ENCODE measurements around the gene FBXL17.
A peak's percentile ranks its signal among the peaks of the same experiment; 100 is the strongest.
"Not testable (repeated sequence)": the region's sequence is repeated elsewhere in the genome, so short reads cannot be mapped to it uniquely, and the experiment has no call there.

The FBXL17 gene

GRCh38 chr5:108381954-108382783, at the start of gene FBXL17:
Gene FBXL17, minus strand, starts transcription at chr5:108382098.
- DNase-seq = peak; percentile 96

- DNase-seq = no peak
These were observed 49.2 kb upstream of the FBXL17 start for GRCh38 chr5:108430931-108431608.

GRCh38 chr5:108421713-108422112, 39.8 kb upstream of the FBXL17 start:
- no peak for DNase-seq

- DNase-seq = no peak
These were observed 38.9 kb upstream of the FBXL17 start for GRCh38 chr5:108420755-108421154.

- no peak for DNase-seq
These were observed 38.3 kb upstream of the FBXL17 start for GRCh38 chr5:108420158-108420557.

GRCh38 chr5:108418197-108418596, 36.3 kb upstream of the FBXL17 start:
- no peak for DNase-seq

DNA sequence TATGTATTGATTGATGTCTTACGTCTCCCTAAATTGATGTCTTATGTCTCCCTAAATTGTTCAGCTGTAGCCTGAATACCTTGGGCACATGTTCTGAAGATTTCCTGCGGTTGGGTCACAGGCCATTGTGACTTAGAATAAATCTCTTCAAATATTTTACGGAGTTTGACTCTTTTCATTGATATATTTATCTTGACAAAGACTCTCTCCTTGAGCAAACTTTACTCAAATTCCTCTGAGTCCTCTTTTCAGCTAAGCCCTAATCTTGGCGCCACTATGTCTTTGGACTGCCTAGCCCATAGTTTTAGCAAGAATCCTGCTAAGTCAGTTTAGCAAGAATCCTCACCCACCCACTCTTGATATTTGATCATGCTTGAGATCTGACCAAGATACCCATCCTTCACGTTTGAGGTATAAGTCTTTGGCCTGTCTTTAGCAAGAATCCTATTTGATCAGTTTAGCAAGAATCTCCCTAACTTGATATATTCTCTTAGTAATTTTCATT, 35.3 kb upstream of the FBXL17 start:
- DNase-seq = no peak

DNA sequence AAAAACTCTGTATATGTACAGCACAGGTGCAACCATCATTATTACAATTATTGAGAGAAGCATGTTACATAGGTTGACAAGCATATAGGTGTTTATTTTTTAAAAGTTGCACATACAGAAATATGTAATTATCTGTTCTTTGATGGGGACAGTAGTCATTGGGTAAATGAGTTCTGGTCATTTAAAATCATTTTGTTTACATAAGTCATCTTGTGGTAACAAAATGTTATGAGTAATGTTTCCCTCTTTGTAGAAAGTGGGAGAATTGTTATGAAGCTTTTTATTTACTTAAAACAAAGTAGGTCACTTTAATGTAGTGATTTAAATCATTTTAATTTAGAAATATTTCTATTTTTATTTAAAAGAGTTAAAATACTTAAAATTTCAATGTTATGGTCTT, 33.8 kb upstream of the FBXL17 start:
- no peak for DNase-seq

DNA sequence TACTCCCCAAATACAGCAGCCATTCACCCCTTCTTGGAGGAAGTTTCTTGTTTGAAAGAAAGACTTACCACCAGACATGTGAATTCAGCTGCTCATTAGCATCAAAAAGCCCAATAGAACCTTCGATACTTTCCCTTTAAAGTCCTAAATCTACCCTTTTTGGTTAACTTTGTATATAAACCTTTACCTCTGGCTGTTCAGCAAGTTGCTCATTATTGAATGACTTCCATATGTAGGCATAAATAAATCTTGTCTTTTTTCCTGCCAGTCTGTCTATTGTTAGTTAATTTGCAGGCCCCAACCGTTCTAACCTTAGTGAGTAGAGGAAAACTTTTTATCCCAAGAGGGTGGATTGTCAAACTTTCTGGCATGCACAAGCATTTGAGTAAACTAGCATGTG, 27.9 kb upstream of the FBXL17 start:
- DNase-seq = no peak

- DNase-seq = not testable (repeated sequence)
These were observed 23.3 kb upstream of the FBXL17 start for GRCh38 chr5:108405201-108405600.

- DNase-seq = no peak
These were observed 17.1 kb upstream of the FBXL17 start for GRCh38 chr5:108398964-108399363.

DNA sequence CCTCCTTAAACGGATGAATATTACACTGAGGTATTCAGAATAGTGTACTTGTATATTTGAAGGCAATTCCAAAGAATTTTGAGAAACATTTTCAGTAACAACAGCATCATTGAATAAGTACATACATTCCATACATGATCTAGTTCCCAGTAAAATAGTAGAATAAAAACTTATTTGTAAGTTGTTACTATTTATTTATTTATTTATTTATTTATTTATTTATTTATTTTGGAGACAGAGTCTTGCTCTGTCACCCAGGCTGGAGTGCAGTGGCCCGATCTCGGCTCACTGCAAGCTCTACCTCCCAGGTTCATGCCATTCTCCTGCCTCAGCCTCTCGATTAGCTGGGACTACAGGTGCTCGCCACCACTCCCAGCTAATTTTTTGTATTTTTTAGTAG, 14.9 kb upstream of the FBXL17 start:
- not testable (repeated sequence) for DNase-seq

GRCh38 chr5:108387758-108388157, 5.9 kb upstream of the FBXL17 start:
- no peak for DNase-seq

- DNase-seq = no peak
These were observed 4.6 kb upstream of the FBXL17 start for GRCh38 chr5:108386345-108387061.

DNA sequence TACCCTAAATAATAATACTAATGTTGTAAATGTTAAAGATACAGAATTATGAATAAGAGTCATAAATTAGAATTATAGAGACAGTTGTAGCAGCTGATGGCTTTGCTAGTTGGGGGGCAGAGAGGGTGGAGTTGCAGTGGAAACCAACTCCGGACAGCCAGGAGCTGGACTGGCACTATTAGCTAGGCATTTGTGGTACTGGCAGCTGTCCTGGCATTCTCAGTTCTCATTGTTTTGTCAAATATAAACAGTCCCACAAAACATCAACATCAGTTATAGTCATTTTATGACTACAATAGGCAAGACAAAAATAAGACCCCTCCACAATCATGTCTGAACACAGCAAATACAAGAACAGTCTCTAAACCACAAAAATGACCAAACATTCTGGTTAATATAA, 2.8 kb upstream of the FBXL17 start:
- no peak for DNase-seq

DNA sequence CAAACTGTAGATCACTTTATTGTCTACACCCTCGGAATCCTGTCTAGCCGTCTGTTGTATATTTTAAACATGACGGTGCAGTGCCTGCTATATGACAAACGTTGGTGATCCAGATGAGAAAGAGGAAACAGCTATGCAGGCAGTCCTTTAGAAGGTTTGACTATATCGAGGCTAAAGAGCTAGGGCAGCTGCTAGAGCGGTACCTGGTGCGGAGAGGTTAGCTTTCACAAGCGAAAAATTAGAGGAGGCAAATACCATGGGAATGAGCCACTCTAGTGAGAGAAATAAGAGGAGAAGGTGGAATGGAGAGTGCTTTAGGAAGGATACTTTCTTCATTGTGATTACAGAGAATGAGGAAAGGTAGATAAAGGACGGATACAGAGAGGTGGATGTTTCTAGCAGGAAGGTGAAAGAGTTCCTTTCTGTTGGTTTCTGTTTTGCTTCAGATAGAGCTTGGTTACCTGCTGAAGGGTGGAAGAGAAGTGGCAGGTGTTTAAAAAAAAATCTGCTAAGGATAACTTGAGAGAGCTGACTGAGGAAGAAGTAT, 959 bp upstream of the FBXL17 start:
- DNase-seq = no peak

DNA sequence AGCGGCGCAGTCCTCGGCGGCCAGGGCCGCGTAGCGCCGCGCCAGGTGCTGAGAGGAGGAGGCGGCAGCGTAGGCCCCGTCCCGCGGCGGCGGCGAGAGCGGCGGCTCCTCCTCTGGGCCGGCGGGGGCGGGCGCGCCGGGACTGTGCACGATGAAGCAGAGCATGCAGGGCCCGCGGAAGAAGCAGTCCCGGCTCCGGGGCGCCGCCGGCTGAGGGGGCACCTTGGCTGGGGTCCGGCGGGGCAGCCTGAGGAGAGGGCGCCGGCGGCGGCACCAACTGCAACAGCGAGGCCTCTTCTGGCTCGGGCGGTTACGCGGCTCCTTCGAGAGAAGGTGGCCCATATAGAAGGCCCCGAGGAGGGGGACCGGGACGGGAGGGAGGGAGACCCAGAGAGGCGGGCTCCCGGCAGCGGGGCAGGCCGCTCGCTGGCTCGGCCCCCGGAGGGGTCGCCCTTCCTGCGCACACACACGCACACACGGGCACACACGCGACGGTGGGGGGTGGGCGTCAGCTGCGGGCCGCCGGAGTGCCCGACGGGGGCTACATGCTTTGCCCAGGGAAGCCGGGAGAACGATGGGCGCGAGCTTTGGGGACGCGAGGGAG, 446 bp downstream of the FBXL17 start:
- peak; percentile 93 for DNase-seq

GRCh38 chr5:108380531-108381349, 1.2 kb downstream of the FBXL17 start:
- peak; percentile 83 for DNase-seq

- DNase-seq = no peak
These were observed 2.0 kb downstream of the FBXL17 start for GRCh38 chr5:108379722-108380530.

DNA sequence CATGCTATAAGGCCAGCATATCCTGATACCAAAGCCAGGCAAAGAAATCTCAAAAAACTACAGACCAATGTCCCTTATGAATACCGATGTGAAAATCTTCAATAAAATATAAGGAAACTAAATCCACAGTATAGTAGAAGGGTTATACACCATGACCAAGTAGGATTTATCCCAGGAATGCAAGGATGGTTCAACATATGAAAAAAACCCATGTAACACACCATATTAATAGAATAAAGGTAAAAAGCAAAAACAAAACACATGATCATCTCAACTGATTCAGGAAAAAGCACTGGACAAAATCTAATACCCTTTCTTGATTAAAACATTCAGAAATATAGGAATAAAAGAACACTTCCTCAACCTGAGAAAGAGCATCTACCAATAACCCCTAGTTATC, 6.1 kb downstream of the FBXL17 start:
- DNase-seq = no peak

GRCh38 chr5:108373426-108373825, 8.5 kb downstream of the FBXL17 start:
- DNase-seq = no peak
